Liver (tissue), 9 donors: ENCODE measurements around the gene AGER. TPM values are rescaled to one million over a fixed set of nuclear protein-coding genes. Genes with fewer than 3 reads are reported as not detected.

ENCODE experiments used
- DNase-seq: peaks from one replicate; pipeline ENCODE4 v3.0.0-alpha.2; 2017; ENCODE audit warnings: low spot score
- H3K27ac ChIP-seq, 2 donors: one replicate each; pipeline ENCODE4 v1.7.0; 2013; ENCODE audit warnings: inconsistent platforms in 2 of 2, low read length in 2 of 2, control low read depth in 1 of 2, low read depth in 1 of 2, mild to moderate bottlenecking in 1 of 2
- H3K27me3 ChIP-seq, 4 donors: one replicate each; pipeline versions ENCODE4 v1.6.1 to v1.7.0; 2013; ENCODE audit warnings: low read length in 3 of 4, inconsistent platforms in 1 of 4, mild to moderate bottlenecking in 1 of 4, moderate library complexity in 1 of 4; ENCODE audit not compliant: control insufficient read depth in 4 of 4, insufficient read depth in 4 of 4
- H3K36me3 ChIP-seq, 4 donors: one replicate each; pipeline versions ENCODE4 v1.6.1 to v1.7.0; 2013; ENCODE audit warnings: low read length in 3 of 4, mild to moderate bottlenecking in 3 of 4, low read depth in 1 of 4, moderate library complexity in 1 of 4; ENCODE audit not compliant: control insufficient read depth in 4 of 4, insufficient read depth in 3 of 4
- H3K4me1 ChIP-seq, 4 donors: one replicate each; pipeline versions ENCODE4 v1.6.1 to v1.7.0; 2013; ENCODE audit warnings: low read length in 3 of 4, mild to moderate bottlenecking in 3 of 4, moderate library complexity in 1 of 4; ENCODE audit not compliant: control insufficient read depth in 4 of 4, insufficient read depth in 4 of 4
- H3K4me3 ChIP-seq, 3 donors: one replicate each; pipeline versions ENCODE4 v1.6.1 to v1.7.0; 2013; ENCODE audit warnings: low read length in 3 of 3, control low read depth in 1 of 3, low read depth in 1 of 3, mild to moderate bottlenecking in 1 of 3
- H3K9ac ChIP-seq, 2 donors: one replicate each; pipeline ENCODE4 v1.7.0; 2013; ENCODE audit warnings: low read length in 2 of 2, mild to moderate bottlenecking in 2 of 2, moderate library complexity in 2 of 2, control low read depth in 1 of 2, low read depth in 1 of 2
- H3K9me3 ChIP-seq, 4 donors: one replicate each; pipeline versions ENCODE4 v1.6.1 to v1.7.0; 2013; ENCODE audit warnings: low read length in 3 of 4; ENCODE audit not compliant: control insufficient read depth in 4 of 4
- EGR1 ChIP-seq, 2 donors: IDR thresholded peaks; 2 replicates each; pipeline ENCODE4 v1.6.1; 2016 to 2018; ENCODE audit warnings: antibody characterized with exemption in 2 of 2, low read depth in 2 of 2
- FOXA1 ChIP-seq: IDR thresholded peaks from 2 replicates; pipeline ENCODE4 v1.6.1; 2016; ENCODE audit warnings: antibody characterized with exemption
- FOXA2 ChIP-seq: IDR thresholded peaks from 2 replicates; pipeline ENCODE4 v1.6.1; 2016; ENCODE audit warnings: antibody characterized with exemption
- GABPA ChIP-seq, 2 donors: IDR thresholded peaks in 1 of 2; conservative IDR thresholded peaks in 1 of 2; 2 replicates each; pipeline ENCODE4 v1.6.1; 2016; ENCODE audit warnings: antibody characterized with exemption in 2 of 2, mild to moderate bottlenecking in 1 of 2, moderate library complexity in 1 of 2
- HNF4A ChIP-seq, 2 donors: conservative IDR thresholded peaks; 2 replicates each; pipeline ENCODE4 v1.6.1; 2016; ENCODE audit warnings: antibody characterized with exemption in 2 of 2, mild to moderate bottlenecking in 2 of 2
- HNF4G ChIP-seq: IDR thresholded peaks from 2 replicates; pipeline ENCODE4 v1.6.1; 2016; ENCODE audit warnings: antibody characterized with exemption
- JUND ChIP-seq, 2 donors: IDR thresholded peaks; 2 replicates each; pipeline ENCODE4 v1.6.1; 2016; ENCODE audit warnings: antibody characterized with exemption in 2 of 2
- NR2F2 ChIP-seq: IDR thresholded peaks from 2 replicates; pipeline ENCODE4 v1.6.1; 2016; ENCODE audit warnings: antibody characterized with exemption
- RAD21 ChIP-seq, 2 donors: IDR thresholded peaks; 2 replicates each; pipeline ENCODE4 v1.6.1; 2016; ENCODE audit warnings: antibody characterized with exemption in 2 of 2, mild to moderate bottlenecking in 2 of 2
- RXRA ChIP-seq, 2 donors: IDR thresholded peaks; 2 replicates each; pipeline ENCODE4 v1.6.1; 2017 to 2018; ENCODE audit warnings: antibody characterized with exemption in 2 of 2, mild to moderate bottlenecking in 1 of 2
- SP1 ChIP-seq: IDR thresholded peaks from 2 replicates; pipeline ENCODE4 v1.6.1; 2018; ENCODE audit warnings: antibody characterized with exemption, mild to moderate bottlenecking
- YY1 ChIP-seq: IDR thresholded peaks from 2 replicates; pipeline ENCODE4 v1.6.1; 2016; ENCODE audit warnings: antibody characterized with exemption, mild to moderate bottlenecking
- WGBS: extraction: QIAGEN DNeasy Blood & Tissue Kit; methylation state at CpG from one replicate; pipeline ENCODE4 v1.1.7; 2013; 5-methylcytosine and 5-hydroxymethylcytosine counted together
- polyA plus RNA-seq, 2 donors: library from polyadenylated mRNA; stranded (reverse) in 1 of 2; unstranded in 1 of 2; fragments of 200-250 nt in 1 of 2; fragments of >200 nt in 1 of 2; fragmentation: Nextera tagmentation in 1 of 2; extraction: Ambion mirVana in 1 of 2; gene quantifications; one replicate each; pipeline versions ENCODE4 v1.2.1 to v1.2.3, GENCODE V29; 2013 to 2015
- total RNA-seq, 2 donors: library from RNA; depleted of rRNA; stranded (reverse); fragments of >200 nt; gene quantifications; one replicate each; pipeline ENCODE4 v1.2.3, GENCODE V29; 2014
- TF ChIP-seq, protein P1 (sequence below): IDR thresholded peaks from 2 replicates; pipeline ENCODE4 v1.6.1; 2016; ENCODE audit warnings: antibody characterized with exemption
- TF ChIP-seq, protein P2 (sequence below): IDR thresholded peaks from 2 replicates; pipeline ENCODE4 v1.6.1; 2016; ENCODE audit warnings: antibody characterized with exemption
- TF ChIP-seq, protein P3 (sequence below): IDR thresholded peaks from 2 replicates; pipeline ENCODE4 v1.6.1; 2016; ENCODE audit warnings: antibody characterized with exemption
- TF ChIP-seq, protein P4 (sequence below): fragments of 150-350 bp; IDR thresholded peaks from 2 replicates; pipeline ENCODE4 v1.5.1; 2017; ENCODE audit warnings: improper control_type of control experiment, low read depth, low read length; ENCODE audit not compliant: missing input control
- TF ChIP-seq, protein P5 (sequence below): IDR thresholded peaks from 2 replicates; pipeline ENCODE4 v1.6.1; 2016; ENCODE audit warnings: antibody characterized with exemption, mild to moderate bottlenecking
- donor health status: healthy.
- donor health status: healthy.
- donor health status: healthy.
- donor health status: healthy.
- donor health status: healthy.

AGER gene
- total and polyA plus RNA-seq, 4 donors, result 0.47 to 0.92 (median 0.83) TPM

DNA sequence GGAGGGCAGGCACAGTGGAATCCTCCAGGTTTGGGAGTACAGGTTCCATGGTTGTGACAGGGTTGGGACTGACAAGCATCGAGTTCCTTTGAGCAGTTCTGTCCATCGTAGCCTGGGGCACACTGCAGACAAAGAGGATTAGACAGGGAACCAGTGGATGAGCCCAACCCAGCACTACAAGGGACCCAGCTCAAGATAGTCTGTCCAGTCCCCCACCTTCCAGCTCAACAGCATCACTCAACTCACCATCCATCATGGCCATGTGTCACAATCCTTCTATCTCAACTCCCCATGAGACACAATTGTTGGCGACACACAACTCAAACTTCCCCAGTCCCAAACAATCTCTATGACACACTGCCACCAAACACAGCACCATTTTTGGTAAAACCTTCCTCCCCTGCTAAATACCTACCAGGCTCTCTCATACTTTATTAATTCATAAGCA lies 20.2 kb upstream of the AGER start:
- H3K27me3 ChIP-seq, result no peaks in the 10 kb centered on the region
- no peak for DNase-seq
- WGBS, result 90% methylated on average over 3 of the region's 3 CpGs
- no peaks in the 10 kb centered on the region for H3K4me1 ChIP-seq
- H3K27ac ChIP-seq, result no peak overlapping the region
- H3K9ac ChIP-seq, result no peak overlapping the region
- no peaks in the 10 kb centered on the region for H3K9me3 ChIP-seq
- no peak overlapping the region for H3K4me3 ChIP-seq
- H3K36me3 ChIP-seq, result no peaks in the 10 kb centered on the region
- TF ChIP-seq FOXA2, result no peak
- TF ChIP-seq HNF4G, result no peak
- TF ChIP-seq GABPA (IDR thresholded peaks at IDR 0.05 in 1 of 2, conservative IDR thresholded peaks at IDR 0.05 in 1 of 2), result no peak
- TF ChIP-seq, protein P1, sequence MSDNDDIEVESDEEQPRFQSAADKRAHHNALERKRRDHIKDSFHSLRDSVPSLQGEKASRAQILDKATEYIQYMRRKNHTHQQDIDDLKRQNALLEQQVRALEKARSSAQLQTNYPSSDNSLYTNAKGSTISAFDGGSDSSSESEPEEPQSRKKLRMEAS, result no peak
- TF ChIP-seq SP1, result no peak
- no peak for TF ChIP-seq HNF4A (conservative IDR thresholded peaks at IDR 0.05)
- TF ChIP-seq, protein P2, sequence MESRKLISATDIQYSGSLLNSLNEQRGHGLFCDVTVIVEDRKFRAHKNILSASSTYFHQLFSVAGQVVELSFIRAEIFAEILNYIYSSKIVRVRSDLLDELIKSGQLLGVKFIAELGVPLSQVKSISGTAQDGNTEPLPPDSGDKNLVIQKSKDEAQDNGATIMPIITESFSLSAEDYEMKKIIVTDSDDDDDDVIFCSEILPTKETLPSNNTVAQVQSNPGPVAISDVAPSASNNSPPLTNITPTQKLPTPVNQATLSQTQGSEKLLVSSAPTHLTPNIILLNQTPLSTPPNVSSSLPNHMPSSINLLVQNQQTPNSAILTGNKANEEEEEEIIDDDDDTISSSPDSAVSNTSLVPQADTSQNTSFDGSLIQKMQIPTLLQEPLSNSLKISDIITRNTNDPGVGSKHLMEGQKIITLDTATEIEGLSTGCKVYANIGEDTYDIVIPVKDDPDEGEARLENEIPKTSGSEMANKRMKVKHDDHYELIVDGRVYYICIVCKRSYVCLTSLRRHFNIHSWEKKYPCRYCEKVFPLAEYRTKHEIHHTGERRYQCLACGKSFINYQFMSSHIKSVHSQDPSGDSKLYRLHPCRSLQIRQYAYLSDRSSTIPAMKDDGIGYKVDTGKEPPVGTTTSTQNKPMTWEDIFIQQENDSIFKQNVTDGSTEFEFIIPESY, result no peak
- no peak for TF ChIP-seq EGR1 (IDR thresholded peaks at IDR 0.05; ENCODE audit: low read depth in 2 of 2)
- TF ChIP-seq RXRA (IDR thresholded peaks at IDR 0.05), result no peak
- TF ChIP-seq, protein P3, sequence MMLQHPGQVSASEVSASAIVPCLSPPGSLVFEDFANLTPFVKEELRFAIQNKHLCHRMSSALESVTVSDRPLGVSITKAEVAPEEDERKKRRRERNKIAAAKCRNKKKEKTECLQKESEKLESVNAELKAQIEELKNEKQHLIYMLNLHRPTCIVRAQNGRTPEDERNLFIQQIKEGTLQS, result no peak
- TF ChIP-seq, protein P4, sequence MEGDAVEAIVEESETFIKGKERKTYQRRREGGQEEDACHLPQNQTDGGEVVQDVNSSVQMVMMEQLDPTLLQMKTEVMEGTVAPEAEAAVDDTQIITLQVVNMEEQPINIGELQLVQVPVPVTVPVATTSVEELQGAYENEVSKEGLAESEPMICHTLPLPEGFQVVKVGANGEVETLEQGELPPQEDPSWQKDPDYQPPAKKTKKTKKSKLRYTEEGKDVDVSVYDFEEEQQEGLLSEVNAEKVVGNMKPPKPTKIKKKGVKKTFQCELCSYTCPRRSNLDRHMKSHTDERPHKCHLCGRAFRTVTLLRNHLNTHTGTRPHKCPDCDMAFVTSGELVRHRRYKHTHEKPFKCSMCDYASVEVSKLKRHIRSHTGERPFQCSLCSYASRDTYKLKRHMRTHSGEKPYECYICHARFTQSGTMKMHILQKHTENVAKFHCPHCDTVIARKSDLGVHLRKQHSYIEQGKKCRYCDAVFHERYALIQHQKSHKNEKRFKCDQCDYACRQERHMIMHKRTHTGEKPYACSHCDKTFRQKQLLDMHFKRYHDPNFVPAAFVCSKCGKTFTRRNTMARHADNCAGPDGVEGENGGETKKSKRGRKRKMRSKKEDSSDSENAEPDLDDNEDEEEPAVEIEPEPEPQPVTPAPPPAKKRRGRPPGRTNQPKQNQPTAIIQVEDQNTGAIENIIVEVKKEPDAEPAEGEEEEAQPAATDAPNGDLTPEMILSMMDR, result no peak
- TF ChIP-seq FOXA1, result no peak
- no peak for TF ChIP-seq YY1
- no peak for TF ChIP-seq RAD21 (IDR thresholded peaks at IDR 0.05)
- TF ChIP-seq JUND (IDR thresholded peaks at IDR 0.05), result no peak
- TF ChIP-seq NR2F2, result no peak
- TF ChIP-seq, protein P5, sequence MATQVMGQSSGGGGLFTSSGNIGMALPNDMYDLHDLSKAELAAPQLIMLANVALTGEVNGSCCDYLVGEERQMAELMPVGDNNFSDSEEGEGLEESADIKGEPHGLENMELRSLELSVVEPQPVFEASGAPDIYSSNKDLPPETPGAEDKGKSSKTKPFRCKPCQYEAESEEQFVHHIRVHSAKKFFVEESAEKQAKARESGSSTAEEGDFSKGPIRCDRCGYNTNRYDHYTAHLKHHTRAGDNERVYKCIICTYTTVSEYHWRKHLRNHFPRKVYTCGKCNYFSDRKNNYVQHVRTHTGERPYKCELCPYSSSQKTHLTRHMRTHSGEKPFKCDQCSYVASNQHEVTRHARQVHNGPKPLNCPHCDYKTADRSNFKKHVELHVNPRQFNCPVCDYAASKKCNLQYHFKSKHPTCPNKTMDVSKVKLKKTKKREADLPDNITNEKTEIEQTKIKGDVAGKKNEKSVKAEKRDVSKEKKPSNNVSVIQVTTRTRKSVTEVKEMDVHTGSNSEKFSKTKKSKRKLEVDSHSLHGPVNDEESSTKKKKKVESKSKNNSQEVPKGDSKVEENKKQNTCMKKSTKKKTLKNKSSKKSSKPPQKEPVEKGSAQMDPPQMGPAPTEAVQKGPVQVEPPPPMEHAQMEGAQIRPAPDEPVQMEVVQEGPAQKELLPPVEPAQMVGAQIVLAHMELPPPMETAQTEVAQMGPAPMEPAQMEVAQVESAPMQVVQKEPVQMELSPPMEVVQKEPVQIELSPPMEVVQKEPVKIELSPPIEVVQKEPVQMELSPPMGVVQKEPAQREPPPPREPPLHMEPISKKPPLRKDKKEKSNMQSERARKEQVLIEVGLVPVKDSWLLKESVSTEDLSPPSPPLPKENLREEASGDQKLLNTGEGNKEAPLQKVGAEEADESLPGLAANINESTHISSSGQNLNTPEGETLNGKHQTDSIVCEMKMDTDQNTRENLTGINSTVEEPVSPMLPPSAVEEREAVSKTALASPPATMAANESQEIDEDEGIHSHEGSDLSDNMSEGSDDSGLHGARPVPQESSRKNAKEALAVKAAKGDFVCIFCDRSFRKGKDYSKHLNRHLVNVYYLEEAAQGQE, result no peak
